ENCODE results near the gene SH3TC2.

Gene SH3TC2

GRCh38 chr5:148992265-148992664, 70.6 kb downstream of the SH3TC2 start:
- no peak for DNase-seq (ENCODE audit: extremely low read depth, low read depth)
- TF ChIP-seq CTCF (IDR thresholded peaks at IDR 0.05; ENCODE audit: low read depth, low read length, missing control alignments), result no peak

GRCh38 chr5:148991566-148991965, 71.3 kb downstream of the SH3TC2 start:
- no peak overlapping the region for H3K4me3 ChIP-seq (replicated peaks; ENCODE audit: low read depth, low read length)
- DNase-seq (ENCODE audit: extremely low read depth, low read depth), result no peak
- no peak for TF ChIP-seq CTCF (IDR thresholded peaks at IDR 0.05; ENCODE audit: low read depth, low read length, missing control alignments)

More at GRCh38 chr5:148992265-148992664, 70.6 kb downstream of the SH3TC2 start:
- H3K4me3 ChIP-seq (replicated peaks; ENCODE audit: low read depth, low read length), result no peak overlapping the region

GRCh38 chr5:148990817-148991216, 72.0 kb downstream of the SH3TC2 start:
- no peak for DNase-seq (ENCODE audit: extremely low read depth, low read depth)
- TF ChIP-seq CTCF (IDR thresholded peaks at IDR 0.05; ENCODE audit: low read depth, low read length, missing control alignments), result no peak
- H3K4me3 ChIP-seq (replicated peaks; ENCODE audit: low read depth, low read length), result no peak overlapping the region

- H3K4me3 ChIP-seq (replicated peaks; ENCODE audit: low read depth, low read length), result no peak overlapping the region
- no peak for DNase-seq (ENCODE audit: extremely low read depth, low read depth)
- no peak for TF ChIP-seq CTCF (IDR thresholded peaks at IDR 0.05; ENCODE audit: low read depth, low read length, missing control alignments)
Measured at GRCh38 chr5:148989567-148989966, 73.3 kb downstream of the SH3TC2 start.

GRCh38 chr5:148988328-148988727, 74.5 kb downstream of the SH3TC2 start:
- no peak overlapping the region for H3K4me3 ChIP-seq (replicated peaks; ENCODE audit: low read depth, low read length)
- no peak for TF ChIP-seq CTCF (IDR thresholded peaks at IDR 0.05; ENCODE audit: low read depth, low read length, missing control alignments)
- no peak for DNase-seq (ENCODE audit: extremely low read depth, low read depth)

GRCh38 chr5:148986636-148987035, 76.2 kb downstream of the SH3TC2 start:
- DNase-seq (ENCODE audit: extremely low read depth, low read depth), result no peak
- no peak for TF ChIP-seq CTCF (IDR thresholded peaks at IDR 0.05; ENCODE audit: low read depth, low read length, missing control alignments)
- H3K4me3 ChIP-seq (replicated peaks; ENCODE audit: low read depth, low read length), result no peak overlapping the region

- DNase-seq (ENCODE audit: extremely low read depth, low read depth), result no peak
- TF ChIP-seq CTCF (IDR thresholded peaks at IDR 0.05; ENCODE audit: low read depth, low read length, missing control alignments), result no peak
- H3K4me3 ChIP-seq (replicated peaks; ENCODE audit: low read depth, low read length), result no peak overlapping the region
Measured at GRCh38 chr5:148984345-148984744, 78.5 kb downstream of the SH3TC2 start.

All from HFF-Myc (cell line).